OCI-LY1 (cell line): ENCODE measurements around the gene ABCB8.

ENCODE experiments used
- CTCF ChIP-seq: fragments of 200-600 bp; sonication (generic), shearing (Covaris generic); IDR thresholded peaks from 2 replicates; pipeline ENCODE4 v1.5.1; 2017; ENCODE audit warnings: mild to moderate bottlenecking, antibody characterized with exemption, low read length, moderate library complexity, mixed read lengths
- EZH2 ChIP-seq: fragments of 200-600 bp; sonication (generic), shearing (Covaris generic); IDR thresholded peaks from 2 replicates; pipeline ENCODE4 v1.8.0; 2017; ENCODE audit warnings: borderline replicate concordance, mixed run types, mild to moderate bottlenecking, antibody characterized with exemption, low read length, moderate library complexity, mixed read lengths

- TF ChIP-seq EZH2 (no peak), CTCF (no peak)
These were observed 53.2 kb downstream of the ABCB8 start for GRCh38 chr7:151081170-151082101.
